Fibroblast of villous mesenchyme (primary cell): ENCODE results near the gene TRAPPC2L. TPM values are rescaled to one million over a fixed set of nuclear protein-coding genes. Genes with fewer than 3 reads are reported as not detected.

Source experiments
- DNase-seq: peaks from one replicate; pipeline ENCODE4 v3.0.0-alpha.2; 2010; ENCODE audit warnings: low read depth
- H3K4me3 ChIP-seq: 2 replicates; pipeline ENCODE4 v1.5.1; 2011; ENCODE audit warnings: low read depth, mild to moderate bottlenecking, low read length
- total RNA-seq: library from RNA; depleted of rRNA; stranded (reverse); fragments of >200 nt; gene quantifications from 2 replicates; pipeline ENCODE4 v1.2.3, GENCODE V29; 2012
- TF ChIP-seq, protein P1 (sequence below): IDR thresholded peaks from 2 replicates; pipeline ENCODE4 v1.5.1; 2012; ENCODE audit warnings: low read depth, mild to moderate bottlenecking, low read length; ENCODE audit not compliant: insufficient read depth

Gene TRAPPC2L
- total RNA-seq, 1 donor: 34.5 TPM

DNA sequence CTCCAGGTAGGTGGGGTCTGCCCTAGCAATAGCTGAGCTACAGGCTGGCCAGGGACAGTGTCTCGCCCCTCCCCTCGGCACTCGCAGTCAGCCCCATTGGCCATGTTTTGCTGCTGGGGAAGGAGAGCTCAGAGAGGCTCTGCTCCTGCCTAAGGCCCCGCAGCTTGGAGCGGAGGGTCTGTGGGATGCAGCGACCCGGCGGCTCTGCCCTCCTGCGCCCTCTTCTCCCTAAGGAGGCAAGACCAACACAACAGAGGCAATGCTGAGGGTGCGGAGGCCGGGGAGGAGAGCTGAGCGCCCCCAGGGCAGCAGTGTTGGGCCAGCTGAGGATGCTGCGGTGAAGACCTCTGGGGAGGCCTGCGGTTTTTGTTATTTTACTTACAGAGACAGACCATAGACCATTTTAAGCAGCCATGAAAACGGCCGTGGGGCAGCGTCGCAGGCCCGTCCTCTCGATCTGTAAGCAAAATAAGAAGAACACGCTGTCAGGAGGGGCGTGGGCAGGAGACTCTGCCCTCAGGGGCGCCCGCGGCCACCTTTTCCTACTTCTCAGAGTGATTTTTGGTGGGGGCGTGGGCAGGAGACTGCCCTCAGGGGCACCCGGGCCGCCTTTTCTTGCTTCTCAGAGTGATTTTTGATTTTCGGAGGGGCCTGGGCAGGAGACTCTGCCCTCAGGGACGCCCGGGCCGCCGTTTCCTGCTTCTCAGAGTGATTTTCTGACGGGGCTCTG, 40.9 kb downstream of the TRAPPC2L start:
- DNase-seq: no peak
- TF ChIP-seq, protein P1, sequence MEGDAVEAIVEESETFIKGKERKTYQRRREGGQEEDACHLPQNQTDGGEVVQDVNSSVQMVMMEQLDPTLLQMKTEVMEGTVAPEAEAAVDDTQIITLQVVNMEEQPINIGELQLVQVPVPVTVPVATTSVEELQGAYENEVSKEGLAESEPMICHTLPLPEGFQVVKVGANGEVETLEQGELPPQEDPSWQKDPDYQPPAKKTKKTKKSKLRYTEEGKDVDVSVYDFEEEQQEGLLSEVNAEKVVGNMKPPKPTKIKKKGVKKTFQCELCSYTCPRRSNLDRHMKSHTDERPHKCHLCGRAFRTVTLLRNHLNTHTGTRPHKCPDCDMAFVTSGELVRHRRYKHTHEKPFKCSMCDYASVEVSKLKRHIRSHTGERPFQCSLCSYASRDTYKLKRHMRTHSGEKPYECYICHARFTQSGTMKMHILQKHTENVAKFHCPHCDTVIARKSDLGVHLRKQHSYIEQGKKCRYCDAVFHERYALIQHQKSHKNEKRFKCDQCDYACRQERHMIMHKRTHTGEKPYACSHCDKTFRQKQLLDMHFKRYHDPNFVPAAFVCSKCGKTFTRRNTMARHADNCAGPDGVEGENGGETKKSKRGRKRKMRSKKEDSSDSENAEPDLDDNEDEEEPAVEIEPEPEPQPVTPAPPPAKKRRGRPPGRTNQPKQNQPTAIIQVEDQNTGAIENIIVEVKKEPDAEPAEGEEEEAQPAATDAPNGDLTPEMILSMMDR: no peak
- H3K4me3 ChIP-seq: no peak overlapping the region

DNA sequence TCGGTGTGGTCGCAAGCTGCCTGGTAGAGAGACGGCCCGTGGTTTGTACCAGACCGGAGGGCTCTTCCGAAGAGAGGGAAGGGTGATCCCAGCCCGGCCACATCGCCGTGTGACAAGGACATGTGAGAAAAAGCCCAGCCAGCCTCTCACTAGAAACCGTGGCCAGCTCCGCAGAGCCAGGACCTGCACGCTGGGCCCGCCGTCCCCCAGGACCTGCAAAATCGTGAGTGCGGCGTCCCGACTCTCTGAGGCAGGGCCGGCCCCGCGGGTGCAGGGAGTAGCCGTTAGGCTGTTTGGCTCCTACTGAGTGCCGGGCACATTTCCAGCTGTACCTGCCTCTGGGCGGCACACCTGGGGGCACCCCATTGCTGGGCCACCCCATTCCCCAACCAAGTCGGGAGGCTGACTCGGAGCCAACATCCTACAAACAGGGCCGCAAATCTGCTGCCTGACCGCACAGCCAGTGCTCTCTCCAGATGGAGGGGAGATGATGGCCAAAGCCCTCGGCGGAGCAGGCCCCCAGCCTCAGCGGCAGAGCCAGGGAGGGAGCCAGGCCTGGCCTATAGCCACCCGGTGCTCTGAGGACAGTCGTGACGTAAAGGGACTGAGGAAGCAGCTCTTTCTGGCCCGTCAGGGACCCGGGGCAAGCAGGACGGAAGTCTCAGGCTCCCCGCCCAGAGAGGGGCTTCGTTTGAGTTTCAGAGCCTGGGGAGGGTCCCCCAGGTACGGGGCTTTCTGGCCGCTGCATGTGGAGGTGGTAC, 43.2 kb downstream of the TRAPPC2L start:
- no peak for DNase-seq
- no peak overlapping the region for H3K4me3 ChIP-seq
- TF ChIP-seq, protein P1: no peak

DNA sequence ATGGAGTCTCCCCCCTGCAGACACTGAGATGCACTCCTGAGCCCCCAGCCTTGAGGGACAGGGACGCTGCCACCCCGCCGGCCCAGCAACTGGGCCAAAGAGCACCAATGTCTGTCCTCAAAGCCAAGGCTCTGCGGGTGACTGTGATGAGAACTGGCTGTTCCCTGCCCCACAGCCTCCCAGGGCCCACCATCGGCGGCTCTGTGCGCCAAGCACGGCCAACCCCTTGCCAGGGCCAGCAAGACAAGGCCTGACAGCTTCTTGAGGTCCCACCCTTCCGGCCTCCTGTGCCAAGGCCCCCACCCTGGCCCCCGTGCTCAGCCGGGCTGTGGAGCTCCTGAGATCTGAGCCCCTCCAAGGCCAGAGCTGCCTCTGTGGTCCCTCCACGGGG, 43.7 kb downstream of the TRAPPC2L start:
- TF ChIP-seq, protein P1: no peak
- H3K4me3 ChIP-seq: no peak overlapping the region
- DNase-seq: no peak

DNA sequence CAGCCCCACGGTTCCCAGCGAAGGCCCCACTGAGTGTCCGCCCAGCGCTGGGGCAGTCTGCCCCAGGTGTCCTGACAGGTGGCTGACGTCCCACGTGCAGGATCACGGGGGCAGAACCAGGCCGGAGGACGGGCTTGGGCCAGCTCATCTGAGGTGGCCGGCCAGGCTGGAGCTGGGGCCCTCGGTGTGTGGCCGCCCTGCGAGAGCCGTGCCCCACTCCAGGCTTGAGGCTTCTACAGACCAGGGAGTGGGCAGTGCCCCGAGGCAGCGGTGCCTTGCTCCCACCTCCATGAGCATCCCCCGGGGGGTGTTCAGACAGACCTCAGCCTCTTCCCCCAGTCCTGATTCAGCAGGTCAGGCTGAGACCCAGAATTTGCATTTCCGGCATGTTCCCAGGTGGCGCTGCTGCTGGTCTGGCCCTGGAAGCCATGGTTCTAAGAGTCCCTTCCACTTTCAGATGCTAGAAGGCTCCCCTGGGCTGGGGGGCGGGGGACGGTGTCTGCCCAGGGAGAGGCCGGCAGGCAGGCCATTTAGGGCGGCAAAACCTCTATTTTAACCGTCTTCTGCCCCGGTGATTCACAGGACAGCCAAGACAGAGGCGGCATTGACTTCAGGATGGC, 44.9 kb downstream of the TRAPPC2L start:
- TF ChIP-seq, protein P1: no peak
- no peak overlapping the region for H3K4me3 ChIP-seq
- DNase-seq: no peak

DNA sequence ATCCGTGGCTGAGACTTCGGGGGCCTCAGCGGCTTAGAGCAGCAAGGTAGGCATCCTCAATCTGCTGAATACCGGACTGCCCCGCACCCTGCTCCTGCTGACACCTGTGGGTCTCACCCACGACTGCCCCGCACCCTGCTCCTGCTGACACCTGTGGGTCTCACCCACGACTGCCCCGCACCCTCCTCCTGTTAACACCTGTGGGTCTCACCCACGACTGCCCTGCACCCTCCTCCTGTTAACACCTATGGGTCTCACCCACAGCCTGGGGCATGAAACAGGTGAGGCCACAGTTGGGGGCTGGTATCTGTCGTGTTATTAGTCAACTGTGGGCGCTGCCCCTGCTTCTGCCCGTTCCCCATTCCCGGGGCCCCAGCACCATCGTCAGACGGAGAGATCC, 45.8 kb downstream of the TRAPPC2L start:
- TF ChIP-seq, protein P1: no peak
- DNase-seq: no peak
- no peak overlapping the region for H3K4me3 ChIP-seq

DNA sequence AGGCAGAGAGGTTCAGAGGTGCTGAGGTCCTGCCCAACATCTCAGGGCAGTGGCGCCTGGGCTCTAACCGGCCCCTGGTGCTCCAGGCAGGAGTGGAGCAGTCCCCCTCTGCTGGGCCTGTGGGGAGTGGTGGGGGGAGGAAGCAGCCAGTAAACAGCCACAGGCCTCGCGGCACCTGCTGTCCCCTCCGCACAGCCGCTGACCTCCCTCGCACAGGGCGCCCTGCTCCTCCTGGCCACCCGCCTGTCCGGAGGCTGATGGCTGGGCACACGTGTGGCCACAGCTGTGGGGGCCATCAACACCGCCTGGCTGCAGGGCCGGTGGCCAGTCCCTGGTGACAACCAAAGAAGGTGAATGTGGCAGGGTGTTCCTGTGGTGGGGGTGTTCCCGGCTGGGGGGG, 46.3 kb downstream of the TRAPPC2L start:
- no peak overlapping the region for H3K4me3 ChIP-seq
- TF ChIP-seq, protein P1: no peak
- DNase-seq: no peak
